Measurements from ENCODE around the gene GPR155. TPM values are rescaled to one million over a fixed set of nuclear protein-coding genes. Genes with fewer than 3 reads are reported as not detected.

The GPR155 gene
- total and polyA plus RNA-seq, 9 of the 15 experiments (the other 6 are each of a cell fraction or from before 2014, with no cell fraction given) = 0.04 to 0.40 (median 0.11) TPM; not detected in 1

DNA sequence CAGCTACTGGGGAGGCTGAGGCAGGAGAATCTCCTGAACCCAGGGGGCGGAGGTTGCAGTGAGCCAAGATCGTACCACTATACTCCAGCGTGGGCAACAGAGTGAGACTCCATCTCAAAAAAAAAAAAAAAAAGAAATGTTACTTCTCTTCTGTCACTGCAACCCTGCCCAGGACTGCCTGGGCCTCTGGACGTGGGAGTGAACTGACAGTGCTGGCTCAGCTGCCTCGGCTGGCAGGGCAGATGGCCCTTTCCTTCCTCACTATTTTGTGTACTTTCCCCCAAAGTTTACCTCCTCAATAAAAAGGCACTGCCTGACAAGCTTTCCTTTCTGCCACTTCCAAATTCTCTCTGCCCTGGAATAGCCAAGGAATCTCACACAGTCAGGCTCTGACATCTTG, 12.5 kb upstream of the GPR155 start (continued):
- TF ChIP-seq, protein P1, sequence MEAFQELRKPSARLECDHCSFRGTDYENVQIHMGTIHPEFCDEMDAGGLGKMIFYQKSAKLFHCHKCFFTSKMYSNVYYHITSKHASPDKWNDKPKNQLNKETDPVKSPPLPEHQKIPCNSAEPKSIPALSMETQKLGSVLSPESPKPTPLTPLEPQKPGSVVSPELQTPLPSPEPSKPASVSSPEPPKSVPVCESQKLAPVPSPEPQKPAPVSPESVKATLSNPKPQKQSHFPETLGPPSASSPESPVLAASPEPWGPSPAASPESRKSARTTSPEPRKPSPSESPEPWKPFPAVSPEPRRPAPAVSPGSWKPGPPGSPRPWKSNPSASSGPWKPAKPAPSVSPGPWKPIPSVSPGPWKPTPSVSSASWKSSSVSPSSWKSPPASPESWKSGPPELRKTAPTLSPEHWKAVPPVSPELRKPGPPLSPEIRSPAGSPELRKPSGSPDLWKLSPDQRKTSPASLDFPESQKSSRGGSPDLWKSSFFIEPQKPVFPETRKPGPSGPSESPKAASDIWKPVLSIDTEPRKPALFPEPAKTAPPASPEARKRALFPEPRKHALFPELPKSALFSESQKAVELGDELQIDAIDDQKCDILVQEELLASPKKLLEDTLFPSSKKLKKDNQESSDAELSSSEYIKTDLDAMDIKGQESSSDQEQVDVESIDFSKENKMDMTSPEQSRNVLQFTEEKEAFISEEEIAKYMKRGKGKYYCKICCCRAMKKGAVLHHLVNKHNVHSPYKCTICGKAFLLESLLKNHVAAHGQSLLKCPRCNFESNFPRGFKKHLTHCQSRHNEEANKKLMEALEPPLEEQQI (IDR thresholded peaks at IDR 0.05) = no peak
- TF ChIP-seq, protein P2, sequence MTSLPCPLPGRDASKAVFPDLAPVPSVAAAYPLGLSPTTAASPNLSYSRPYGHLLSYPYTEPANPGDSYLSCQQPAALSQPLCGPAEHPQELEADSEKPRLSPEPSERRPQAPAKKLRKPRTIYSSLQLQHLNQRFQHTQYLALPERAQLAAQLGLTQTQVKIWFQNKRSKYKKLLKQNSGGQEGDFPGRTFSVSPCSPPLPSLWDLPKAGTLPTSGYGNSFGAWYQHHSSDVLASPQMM (CRISPR knock-in tag; IDR thresholded peaks at IDR 0.05) = no peak
- TF ChIP-seq EGR1 (conservative IDR thresholded peaks at IDR 0.05) = no peak
- TF ChIP-seq HMGXB4 (CRISPR knock-in tag; IDR thresholded peaks at IDR 0.05) = no peak
- no peak for TF ChIP-seq PTRF (tag; IDR thresholded peaks at IDR 0.05)
- no peak for TF ChIP-seq BRD9 (IDR thresholded peaks at IDR 0.05; ENCODE audit: low read depth, partially characterized antibody)
- TF ChIP-seq ZFX (CRISPR knock-in tag; IDR thresholded peaks at IDR 0.05) = no peak
- no peak for TF ChIP-seq ARID2 (IDR thresholded peaks at IDR 0.05)

Data from K562 (cell line).